ENCODE results near the gene DIDO1. TPM values are rescaled to one million over a fixed set of nuclear protein-coding genes. Genes with fewer than 3 reads are reported as not detected.
A peak's percentile ranks its signal among the peaks of the same experiment; 100 is the strongest.

The DIDO1 gene
- total RNA-seq, 1 donor from 2014 or later: 37.5 TPM

DNA sequence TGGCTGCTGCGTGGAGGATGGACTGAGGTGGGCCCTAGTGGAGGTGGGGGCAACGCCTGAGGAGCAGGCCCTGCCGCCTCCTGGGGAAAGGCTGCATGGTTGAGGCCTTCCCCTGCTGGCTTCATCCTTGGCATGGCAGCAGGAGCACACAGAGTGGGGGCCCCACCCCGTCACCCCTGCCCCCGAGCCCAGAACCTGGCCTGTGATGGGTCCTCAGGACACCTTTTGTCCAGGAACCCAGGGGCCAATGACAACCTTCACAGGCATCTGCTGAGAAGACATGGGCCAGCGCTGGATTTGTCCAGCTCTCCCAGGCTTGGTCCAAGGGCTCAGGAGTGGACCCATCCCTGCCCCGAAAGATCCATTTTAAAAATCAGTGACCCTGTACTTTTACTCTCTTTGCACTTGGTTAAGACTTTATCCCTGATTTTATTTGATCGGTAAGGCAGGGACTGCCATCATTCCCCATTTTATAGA is 25.6 kb upstream of the DIDO1 start:
- FAIRE-seq: no peak
- no peak for DNase-seq (ENCODE audit: low spot score in 2 of 2)

DNA sequence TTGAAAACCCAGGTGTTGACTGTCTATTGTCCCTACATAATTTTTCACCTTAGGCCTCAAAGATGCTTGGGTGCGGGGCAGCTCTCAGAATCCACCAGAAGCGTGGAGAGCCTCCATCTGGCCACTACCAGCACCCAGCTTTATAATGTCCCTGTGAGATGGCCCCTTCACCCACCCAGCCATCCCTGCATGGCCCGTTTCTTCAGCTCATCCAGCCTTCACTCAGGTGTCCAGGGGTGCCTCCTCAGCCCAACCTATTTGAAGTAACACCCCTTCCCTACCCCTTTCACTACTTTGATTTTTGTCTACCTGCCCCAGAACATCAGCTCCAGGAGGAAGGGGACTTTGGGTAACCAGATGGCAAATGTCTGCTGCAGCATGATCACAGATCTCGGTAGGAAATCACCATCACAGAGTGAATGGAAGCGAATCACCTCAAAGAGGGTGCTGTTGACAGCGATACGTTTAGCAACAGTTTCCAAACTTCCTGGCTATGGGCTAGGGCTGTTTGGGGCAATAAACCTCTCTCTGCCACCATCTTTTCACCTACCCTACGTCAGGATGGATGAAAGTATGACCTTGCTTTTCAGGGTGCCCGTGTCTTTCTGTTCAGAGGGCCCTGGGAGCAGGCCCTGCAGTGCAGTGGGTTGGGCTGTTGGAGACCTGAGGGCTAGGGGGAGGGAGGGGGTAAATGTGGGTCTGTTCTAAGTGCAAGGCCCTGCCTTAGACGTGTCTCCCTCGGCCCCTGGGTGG is 25.0 kb upstream of the DIDO1 start:
- DNase-seq (ENCODE audit: low spot score in 2 of 2) (no peak), FAIRE-seq (no peak)

DNA sequence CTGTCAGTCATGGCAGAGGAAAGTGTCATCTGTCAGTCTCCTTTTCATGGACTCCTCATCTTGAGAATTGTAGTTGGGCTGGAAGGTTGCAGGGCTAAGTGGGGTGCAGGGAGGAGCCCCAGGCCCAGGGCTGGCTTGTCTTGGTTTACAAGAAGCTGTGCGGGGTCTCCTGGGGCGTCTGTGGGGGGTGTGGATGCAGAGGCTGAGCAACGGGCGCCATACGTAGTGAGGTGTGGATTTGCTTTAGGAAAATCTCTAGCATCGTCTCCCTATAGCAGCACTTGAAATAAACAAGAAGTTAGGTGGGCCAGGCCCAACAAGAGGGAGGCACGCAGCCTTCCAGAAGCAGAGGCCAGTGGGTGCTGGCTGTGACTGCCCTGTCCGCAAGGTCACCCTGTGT is 24.4 kb upstream of the DIDO1 start:
- no peak for FAIRE-seq
- DNase-seq (ENCODE audit: low spot score in 2 of 2): no peak

DNA sequence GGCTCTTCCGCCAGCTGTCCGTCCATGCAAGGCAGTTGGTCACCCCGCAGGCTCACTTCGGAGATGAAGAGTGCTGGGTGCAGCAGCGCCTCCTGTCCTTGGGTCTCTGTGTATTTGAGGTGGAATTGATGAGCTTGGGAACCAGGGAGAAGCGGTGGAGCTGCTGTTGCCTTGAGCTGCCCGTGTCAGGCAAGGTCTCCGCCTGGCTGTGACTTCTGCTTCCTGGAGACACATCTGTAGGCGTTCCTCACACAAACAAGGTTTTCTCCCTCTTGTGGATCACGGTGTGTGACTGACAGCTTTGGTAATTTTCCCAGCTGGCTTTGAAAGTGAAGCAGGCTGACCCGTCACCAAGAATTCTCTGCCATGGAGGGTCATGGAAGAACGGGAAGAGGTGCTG is 23.7 kb upstream of the DIDO1 start:
- no peak for DNase-seq (ENCODE audit: low spot score in 2 of 2)

DNA sequence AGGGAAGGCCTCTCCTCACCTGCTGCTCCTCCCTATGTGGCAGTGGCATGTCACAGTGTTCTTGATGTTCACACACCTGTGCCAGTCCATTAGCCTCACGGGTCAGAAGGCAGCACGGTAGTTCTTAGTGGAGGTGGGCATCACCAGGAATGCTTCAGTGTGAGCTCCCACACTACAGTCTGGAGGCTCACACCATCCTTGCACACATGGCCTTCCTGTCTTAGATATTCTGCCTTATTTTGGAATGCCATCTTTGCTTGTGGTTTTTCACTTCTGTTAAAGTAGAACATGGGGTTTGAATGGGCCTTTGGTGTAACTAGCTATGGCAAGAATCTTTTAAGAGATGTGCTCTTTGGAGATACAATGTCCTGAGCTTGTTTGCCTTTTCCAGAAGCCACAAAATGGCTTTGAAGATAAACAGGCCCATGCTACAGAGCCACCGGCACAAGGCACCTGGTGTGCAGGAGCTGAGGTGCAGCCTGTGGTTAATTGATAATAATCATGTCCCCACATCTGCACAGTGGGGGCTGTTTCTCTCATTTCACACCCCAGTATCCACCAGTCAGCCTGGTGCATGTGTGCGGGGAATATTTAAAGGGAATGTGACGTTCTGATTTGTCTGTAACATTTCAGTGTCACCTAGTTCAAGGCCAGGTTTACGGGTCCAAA is 23.0 kb upstream of the DIDO1 start:
- no peak for DNase-seq (ENCODE audit: low spot score in 2 of 2)
- no peak for FAIRE-seq

More for the DNA sequence above, 23.7 kb upstream of the DIDO1 start:
- FAIRE-seq: no peak

DNA sequence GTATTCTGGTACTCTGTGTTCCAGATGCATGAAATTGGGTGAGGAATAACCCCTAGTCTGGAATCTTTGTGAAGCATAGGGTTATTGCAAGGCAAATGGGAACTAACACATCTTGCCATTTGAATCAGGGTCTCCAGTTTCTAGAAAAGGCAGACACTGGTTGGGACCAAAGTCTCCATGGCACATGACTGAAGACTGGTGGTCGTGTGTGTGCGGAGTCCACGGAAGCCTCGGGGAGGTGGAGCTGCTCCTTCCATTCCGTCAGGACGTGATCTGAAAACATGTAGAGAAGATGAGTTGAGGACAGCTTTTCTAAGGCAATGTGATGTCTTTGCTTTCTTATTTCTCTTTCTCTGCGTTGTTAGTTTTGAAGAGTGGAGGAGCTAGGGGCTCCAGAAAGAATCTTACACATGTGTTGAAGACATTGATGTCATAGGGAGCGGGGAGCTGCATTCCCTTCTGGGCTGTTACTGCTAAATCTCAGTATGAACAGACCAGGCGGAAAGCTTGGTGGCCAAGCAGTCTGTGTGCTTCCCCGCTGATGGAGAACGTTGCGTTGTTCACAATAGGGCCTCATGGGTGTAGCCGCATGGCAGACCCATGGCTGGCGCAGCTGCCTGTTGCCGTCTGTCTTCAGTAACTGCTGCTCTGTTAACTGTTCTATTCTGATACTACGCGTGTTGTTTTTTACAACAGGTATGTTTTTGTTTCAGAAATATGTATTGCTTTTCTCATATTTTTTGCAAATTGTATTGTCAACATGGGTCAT is 21.4 kb upstream of the DIDO1 start:
- no peak for FAIRE-seq
- DNase-seq (ENCODE audit: low spot score in 2 of 2): no peak

DNA sequence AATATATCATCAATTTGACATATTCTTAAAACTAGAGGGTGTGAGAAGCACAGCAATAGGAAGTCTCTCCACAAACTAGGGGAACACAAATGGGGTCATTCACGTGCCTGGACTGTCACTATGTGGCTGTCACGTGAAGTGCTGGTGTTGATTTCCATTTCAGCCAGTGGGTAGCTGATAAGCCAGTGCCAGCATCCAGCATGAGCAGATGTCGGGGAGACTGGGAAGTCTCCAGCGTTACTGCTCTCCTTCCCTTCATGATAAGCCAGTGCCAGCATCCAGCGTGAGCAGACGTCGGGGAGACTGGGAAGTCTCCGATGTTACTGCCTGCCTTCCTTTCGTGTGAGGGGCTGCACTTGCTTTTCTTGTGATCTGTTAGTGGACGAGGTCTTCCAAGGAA is 20.6 kb upstream of the DIDO1 start:
- FAIRE-seq: no peak
- no peak for DNase-seq (ENCODE audit: low spot score in 2 of 2)

DNA sequence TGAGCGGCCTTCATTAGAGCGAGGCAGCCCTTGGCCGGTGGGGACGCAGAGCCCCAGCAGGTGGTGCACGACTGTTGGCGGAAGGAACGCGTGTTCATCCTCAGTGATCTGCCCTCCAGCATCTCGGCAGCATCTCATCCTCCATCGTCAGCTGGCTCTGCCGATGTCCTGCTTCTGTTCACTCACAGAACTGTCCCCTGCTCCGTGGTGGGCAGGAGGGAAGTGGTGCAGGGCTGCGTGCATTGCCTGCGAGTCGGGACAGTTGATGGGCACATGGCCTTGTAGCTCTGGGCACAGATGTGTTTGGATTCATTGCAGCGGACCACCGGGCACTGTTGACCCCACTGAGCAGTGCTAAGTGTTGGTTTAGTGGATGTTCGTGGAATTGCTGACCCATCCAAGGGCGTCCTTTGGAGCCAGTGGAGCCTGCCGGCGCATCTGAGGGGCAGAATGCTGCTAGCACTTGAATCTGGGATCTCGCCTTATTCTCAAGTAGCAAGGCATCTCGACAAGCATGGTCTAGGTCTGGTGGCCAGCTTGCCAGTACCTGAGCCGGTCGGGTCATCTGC is 19.6 kb upstream of the DIDO1 start:
- FAIRE-seq (no peak), DNase-seq (ENCODE audit: low spot score in 2 of 2) (no peak)

DNA sequence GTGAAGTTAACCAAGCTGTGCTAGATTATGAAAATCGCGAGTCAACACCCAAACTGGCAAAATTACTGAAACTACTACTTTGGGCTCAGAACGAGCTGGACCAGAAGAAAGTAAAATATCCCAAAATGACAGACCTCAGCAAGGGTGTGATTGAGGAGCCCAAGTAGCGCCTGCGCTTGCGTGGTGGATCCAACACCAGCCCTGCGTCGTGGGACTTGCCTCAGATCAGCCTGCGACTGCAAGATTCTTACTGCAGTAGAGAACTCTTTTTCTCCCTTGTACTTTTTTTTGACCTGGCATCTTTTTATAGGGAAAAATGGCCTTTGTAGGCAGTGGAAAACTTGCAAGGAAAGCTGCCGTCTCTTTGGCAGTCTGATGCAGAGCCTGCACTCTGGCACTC is 18.4 kb upstream of the DIDO1 start:
- DNase-seq (ENCODE audit: low spot score in 2 of 2) (no peak), FAIRE-seq (no peak)

DNA sequence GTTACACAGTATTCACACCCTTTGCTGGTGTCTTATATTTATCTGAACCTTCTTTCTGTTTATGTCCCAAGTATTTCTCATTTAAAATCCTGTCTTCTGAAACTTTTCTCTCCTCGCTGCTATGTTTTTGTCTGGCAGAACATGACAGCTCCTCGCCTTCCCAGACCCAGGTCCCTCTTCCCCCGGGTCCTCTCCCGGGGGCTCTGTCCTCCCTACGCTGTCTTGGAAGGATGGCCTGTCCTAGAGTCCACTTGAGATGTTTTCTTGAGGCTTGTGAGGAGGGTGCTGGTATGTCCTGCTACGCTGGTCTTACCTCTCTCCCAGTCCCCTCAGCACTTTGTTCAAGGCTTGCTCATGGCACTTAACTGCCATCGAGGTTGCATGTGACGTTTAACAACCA is 17.9 kb upstream of the DIDO1 start:
- FAIRE-seq (no peak), DNase-seq (ENCODE audit: low spot score in 2 of 2) (no peak)

DNA sequence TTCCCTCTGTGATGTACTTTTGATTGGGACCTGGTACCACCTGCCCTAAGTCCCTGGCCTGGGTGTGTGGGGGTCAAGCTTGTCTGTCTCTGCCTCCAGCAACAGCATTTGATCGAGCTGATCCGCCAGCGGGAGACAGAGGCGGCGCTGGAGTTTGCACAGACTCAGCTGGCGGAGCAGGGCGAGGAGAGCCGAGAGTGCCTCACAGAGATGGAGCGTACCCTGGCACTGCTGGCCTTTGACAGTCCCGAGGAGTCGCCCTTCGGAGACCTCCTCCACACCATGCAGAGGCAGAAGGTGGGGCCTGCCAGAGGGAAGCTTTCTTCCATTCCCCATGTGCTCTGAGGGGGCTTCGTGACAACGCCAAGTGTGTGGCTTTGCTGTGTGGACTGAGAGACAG is 17.1 kb upstream of the DIDO1 start:
- FAIRE-seq (no peak), DNase-seq (ENCODE audit: low spot score in 2 of 2) (no peak)

DNA sequence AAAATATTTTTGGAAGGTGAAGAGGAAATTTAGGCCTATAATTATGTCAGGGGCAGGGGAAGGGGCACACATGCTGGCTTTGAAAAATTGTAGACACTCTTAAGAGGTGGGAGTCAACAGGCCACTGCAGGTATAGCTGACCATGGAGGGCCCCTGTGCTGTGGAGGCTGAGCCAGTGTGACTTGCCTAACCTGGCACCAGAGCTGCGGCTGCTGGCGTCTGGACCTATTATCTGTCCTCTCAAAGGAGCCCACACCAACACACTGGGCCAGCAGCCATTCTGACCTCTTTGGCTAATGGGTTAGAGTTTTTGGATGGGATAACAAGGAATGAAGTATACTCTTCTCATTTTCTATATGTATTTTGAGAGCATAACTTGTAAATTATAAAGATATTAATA is 16.2 kb upstream of the DIDO1 start:
- FAIRE-seq (no peak), DNase-seq (ENCODE audit: low spot score in 2 of 2) (no peak)

DNA sequence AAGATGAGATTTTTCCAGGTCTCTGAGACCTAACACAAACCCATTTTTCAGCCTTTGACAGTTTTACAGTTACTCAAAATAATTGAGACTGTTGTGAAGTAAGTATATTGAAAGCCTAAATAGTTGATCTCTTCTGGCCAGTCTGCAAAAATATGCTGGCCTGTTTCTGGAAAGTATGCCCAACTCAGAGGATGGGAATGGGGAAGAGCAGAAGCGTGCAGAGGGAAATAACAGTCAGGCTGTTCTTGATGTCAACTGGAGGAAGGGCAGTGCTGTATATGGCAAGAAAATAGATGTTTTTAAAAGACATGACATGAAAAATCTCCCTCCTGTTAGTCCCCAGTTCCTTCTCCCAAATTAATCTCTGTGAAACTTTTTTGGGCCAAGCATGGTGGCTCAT is 15.5 kb upstream of the DIDO1 start:
- DNase-seq (ENCODE audit: low spot score in 2 of 2) (no peak), FAIRE-seq (no peak)

DNA sequence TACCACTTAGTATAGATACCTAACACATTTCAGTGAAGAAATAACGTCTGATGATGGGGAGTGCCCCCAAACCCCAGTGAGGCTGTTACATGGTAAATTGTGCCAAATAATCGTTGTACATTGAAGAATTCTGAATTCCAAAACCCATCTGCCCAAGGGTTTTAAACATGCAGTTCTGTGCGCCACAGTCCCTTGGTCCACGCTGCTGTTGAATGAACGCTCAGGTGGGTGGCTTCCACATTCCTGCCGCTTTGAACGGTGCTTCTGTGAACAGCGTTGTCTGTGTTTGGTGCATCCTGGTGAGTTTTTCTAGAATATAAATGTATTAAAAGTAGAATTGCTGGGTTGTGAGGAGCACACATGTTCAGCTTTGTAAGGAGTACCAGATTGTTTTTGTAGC is 14.6 kb upstream of the DIDO1 start:
- no peak for DNase-seq (ENCODE audit: low spot score in 2 of 2)
- no peak for FAIRE-seq

DNA sequence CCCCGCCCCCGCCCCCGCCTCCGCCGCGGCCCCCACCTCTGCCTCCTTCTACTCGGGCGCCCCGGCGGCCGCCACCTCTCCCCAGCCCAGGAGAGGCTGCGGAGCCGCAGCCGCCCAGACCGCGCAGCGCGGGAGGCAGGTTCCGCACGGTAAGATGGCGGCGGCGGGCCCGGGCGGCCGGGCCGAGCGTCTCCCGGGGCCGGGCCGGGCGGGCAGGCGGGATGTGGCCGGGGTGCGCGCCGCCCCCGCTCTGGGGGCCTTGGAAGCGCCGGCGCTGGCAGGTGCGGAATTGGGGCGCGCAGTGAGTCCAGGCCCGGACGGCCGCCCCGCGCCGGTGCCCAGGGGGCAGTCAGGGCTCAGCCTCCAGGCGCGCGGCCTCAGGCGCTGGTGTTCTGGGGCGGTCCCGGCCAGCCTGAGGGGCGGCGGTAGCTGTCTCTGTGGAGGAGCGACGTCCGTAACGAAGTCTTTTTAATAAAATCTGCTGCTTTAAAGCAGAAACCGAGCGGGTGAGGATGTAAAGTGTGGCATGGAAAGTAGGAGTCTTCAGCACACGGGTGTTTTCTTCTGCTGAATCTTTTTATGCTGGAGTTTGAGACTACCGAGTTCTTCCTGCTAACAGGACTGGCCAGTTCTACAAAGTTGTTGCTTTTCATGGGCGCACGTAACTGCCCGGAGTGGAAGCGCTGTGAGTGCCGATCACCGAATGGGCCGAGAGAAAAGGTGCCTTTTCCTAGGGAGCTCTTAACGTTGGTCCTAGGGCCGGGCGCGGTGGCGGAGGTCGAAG is 12.0 kb upstream of the DIDO1 start, which contains the start of gene GID8:
TSS of gene GID8 (plus strand) at position 43 of the 784 bp plus-strand sequence. CDS start 3,356 bp downstream, outside the sequence.
- FAIRE-seq: no peak
- no peak for DNase-seq (ENCODE audit: low spot score in 2 of 2)

DNA sequence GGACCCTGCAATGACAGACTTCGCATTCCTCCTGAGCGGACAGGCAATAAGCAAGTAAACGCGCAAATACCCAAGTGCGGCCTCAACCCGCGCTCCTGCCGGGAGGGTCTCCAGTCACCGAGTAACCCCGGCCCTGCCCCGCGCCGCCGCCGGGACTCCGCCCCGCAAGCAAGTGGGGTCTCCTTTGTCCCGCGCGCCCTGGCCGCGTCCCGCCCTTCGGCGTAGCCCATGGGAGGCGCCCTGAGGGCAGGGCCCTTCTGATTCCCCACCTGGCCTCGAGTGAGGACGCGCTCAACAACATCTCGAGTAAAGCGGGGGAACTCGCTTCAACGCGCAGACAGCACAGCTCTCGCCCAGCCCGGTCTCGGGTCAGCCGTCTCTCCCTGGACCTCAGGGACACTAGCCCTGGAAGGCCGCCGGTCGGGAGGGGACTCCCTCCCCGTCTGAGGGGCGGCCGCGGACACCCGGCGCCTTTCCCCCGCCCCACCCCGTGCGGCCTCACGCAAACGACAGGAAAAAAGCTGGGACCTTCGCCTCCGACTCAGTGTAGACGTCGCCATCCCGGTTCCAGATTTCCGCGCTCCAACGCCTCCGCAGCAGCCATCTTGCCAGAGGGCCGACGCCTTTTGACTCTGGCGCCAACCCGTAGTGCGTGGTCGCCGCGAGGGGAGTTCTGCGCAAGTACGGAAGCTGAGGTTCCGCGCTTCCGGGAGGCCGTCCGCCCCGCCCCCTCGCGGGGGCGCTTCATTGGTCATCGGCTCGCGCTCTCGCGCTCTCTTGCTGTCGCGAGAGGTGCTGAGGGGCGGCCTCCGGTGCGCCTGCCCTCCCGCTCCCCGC is 11.2 kb upstream of the DIDO1 start:
- DNase-seq (ENCODE audit: low spot score in 2 of 2) (peak; percentile 99), FAIRE-seq (no peak)

DNA sequence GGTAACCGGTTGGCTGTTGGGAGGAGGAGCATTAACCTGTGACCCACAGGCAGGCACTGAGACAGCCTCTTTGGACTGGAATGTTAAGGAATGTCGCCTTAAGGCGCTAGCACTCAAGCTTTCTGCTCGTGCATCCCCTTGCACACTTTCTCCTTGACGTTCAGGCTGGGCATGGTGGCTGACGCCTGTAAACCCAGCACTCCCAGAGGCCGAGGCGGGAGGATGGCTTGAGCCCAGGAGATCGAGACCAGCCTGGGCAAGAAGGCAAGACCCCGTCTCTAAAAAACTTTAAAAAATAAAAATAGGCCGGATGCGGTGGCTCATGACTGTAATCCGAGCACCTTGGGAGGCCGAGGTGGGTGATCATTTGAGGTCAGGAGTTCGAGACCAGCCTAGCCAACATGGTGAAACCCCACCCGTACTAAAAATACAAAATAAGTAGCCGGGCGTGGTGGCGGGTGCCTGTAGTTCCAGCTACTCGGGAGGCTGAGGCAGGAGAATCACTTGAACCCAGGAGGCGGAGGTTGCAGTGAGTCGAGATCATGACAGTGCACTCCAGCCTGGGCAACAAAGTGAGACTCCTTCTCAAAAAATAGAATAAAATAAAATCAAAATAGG is 9.8 kb upstream of the DIDO1 start:
- no peak for FAIRE-seq

DNA sequence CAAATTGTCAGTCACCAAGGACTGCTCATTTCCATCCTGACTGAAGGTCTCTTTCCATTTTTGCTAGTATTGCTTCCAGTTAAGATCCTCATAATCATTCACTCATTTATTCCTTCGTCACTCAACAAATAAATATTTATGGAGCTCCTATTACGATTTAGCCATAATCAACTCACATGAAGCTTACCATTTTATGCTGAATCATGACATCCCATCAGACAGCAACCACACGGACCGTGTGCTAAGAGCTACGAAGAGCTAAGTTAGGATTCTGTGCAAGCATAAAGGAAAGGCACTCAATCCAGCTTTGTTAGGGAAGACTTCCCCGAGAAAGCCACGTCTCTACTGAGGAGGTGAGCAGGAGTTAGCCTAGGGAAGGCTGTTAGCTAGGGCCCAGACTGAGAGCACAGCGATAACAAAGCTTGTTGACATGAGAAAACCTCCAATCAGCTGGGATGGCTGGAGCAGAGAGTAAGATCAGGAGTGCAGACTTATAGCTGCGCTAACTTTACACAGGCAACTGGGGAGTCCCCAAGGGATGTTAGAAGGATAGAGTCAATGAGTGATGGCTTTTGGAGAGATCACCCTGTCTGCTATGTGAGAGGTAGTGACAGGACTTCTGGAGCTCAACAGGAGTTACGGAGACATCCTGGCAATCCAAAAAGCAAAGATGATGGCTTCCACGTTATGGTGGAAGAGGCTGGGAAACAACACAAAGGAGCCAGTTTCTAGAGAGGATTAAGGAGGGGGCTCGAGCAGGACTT is 9.1 kb upstream of the DIDO1 start:
- FAIRE-seq: no peak
- DNase-seq (ENCODE audit: low spot score in 2 of 2): no peak

More for the DNA sequence above, 9.8 kb upstream of the DIDO1 start:
- DNase-seq (ENCODE audit: low spot score in 2 of 2): no peak
